ENCODE results near the gene TM9SF1. TPM values are rescaled to one million over a fixed set of nuclear protein-coding genes. Genes with fewer than 3 reads are reported as not detected.

TM9SF1 gene
- total RNA-seq, 3 donors from 2014 or later (not counting 1 experiment from before 2014, with no cell fraction given), result 15.2 to 32.1 (median 28.7) TPM

- Histone ChIP-seq H3K27ac (ENCODE audit: low read length) (no peak overlapping the region), H3K4me1 (ENCODE audit: control insufficient read depth, insufficient read depth, low read length) (peaks cover 30% of the 10 kb centered on the region), H3K36me3 (ENCODE audit: control insufficient read depth, insufficient read depth, low read length) (peaks cover 14% of the 10 kb centered on the region), H3K9me3 (ENCODE audit: control insufficient read depth, insufficient read depth, low read length) (no peaks in the 10 kb centered on the region), H3K27me3 (ENCODE audit: control insufficient read depth, insufficient read depth, low read length) (no peaks in the 10 kb centered on the region), H3K4me3 (ENCODE audit: low read length) (no peak overlapping the region)
- DNase-seq (no peak), ATAC-seq (no peak)
- H3K27me3 Mint-ChIP-seq (ENCODE audit: low read depth in 2 of 2), result no peaks in the 10 kb centered on the region
- H3K27ac Mint-ChIP-seq, result peak overlapping the region; percentile 91 to 96
- 59% methylated on average over 2 of the region's 2 CpGs for WGBS (ENCODE audit: insufficient coverage)
- H3K36me3 Mint-ChIP-seq, result no peaks in the 10 kb centered on the region
- peak overlapping the region; percentile 83 for H3K4me3 Mint-ChIP-seq
- TF ChIP-seq CTCF (IDR thresholded peaks at IDR 0.05), result no peak
- intact Hi-C loops (cut with micrococcal nuclease), result loop anchor here (5.0 kb wide), 1 partner anchor 35 kb away; the partner anchor contains the start of genes GMPR2 and NEDD8
- no peaks in the 10 kb centered on the region for H3K9me3 Mint-ChIP-seq
- peaks cover 42 to 47% of the 10 kb centered on the region in 2 donors for H3K4me1 Mint-ChIP-seq
Observed at GRCh38 chr14:24197056-24197450, 1.8 kb upstream of the TM9SF1 start.

- peak overlapping the region; percentile 92 for H3K4me3 ChIP-seq (ENCODE audit: low read length)
- peaks cover 30% of the 10 kb centered on the region for H3K4me1 ChIP-seq (ENCODE audit: control insufficient read depth, insufficient read depth, low read length)
- DNase-seq (peak in 1 of 2 donors; percentile 47), ATAC-seq (no peak)
- H3K27me3 Mint-ChIP-seq (ENCODE audit: low read depth in 2 of 2), result no peaks in the 10 kb centered on the region
- no peaks in the 10 kb centered on the region for H3K9me3 Mint-ChIP-seq
- H3K36me3 ChIP-seq (ENCODE audit: control insufficient read depth, insufficient read depth, low read length), result peaks cover 13% of the 10 kb centered on the region
- 34% methylated on average over 32 of the region's 33 CpGs for WGBS (ENCODE audit: insufficient coverage)
- H3K27ac Mint-ChIP-seq, result peak overlapping the region; percentile 91 to 96
- H3K4me3 Mint-ChIP-seq, result peak overlapping the region; percentile 85
- no peaks in the 10 kb centered on the region for H3K9me3 ChIP-seq (ENCODE audit: control insufficient read depth, insufficient read depth, low read length)
- H3K36me3 Mint-ChIP-seq, result no peaks in the 10 kb centered on the region
- no peaks in the 10 kb centered on the region for H3K27me3 ChIP-seq (ENCODE audit: control insufficient read depth, insufficient read depth, low read length)
- H3K4me1 Mint-ChIP-seq, result peaks cover 42 to 52% of the 10 kb centered on the region in 2 donors
- H3K27ac ChIP-seq (ENCODE audit: low read length), result peak overlapping the region; percentile 99
- no peak for TF ChIP-seq CTCF (IDR thresholded peaks at IDR 0.05)
- intact Hi-C loops (cut with micrococcal nuclease), result loop anchor here (5.0 kb wide), 1 partner anchor 36 kb away; the partner anchor contains the start of genes GMPR2 and NEDD8
Observed at GRCh38 chr14:24196071-24197055, 1.1 kb upstream of the TM9SF1 start.

- H3K4me3 ChIP-seq (ENCODE audit: low read length), result peak overlapping the region; percentile 92
Observed at GRCh38 chr14:24194873-24195185, 412 bp downstream of the TM9SF1 start.

More at GRCh38 chr14:24194873-24195185, 412 bp downstream of the TM9SF1 start:
- no peaks in the 10 kb centered on the region for H3K27me3 ChIP-seq (ENCODE audit: control insufficient read depth, insufficient read depth, low read length)
- no peaks in the 10 kb centered on the region for H3K9me3 ChIP-seq (ENCODE audit: control insufficient read depth, insufficient read depth, low read length)
- Mint-ChIP-seq H3K27me3 (ENCODE audit: low read depth in 2 of 2) (no peaks in the 10 kb centered on the region), H3K9me3 (no peaks in the 10 kb centered on the region), H3K4me3 (peak overlapping the region; percentile 85), H3K36me3 (no peaks in the 10 kb centered on the region), H3K27ac (peak overlapping the region; percentile 91 to 96), H3K4me1 (peaks cover 42 to 52% of the 10 kb centered on the region in 2 donors)
- H3K4me1 ChIP-seq (ENCODE audit: control insufficient read depth, insufficient read depth, low read length), result peaks cover 30% of the 10 kb centered on the region
- no peak for TF ChIP-seq CTCF (IDR thresholded peaks at IDR 0.05)
- 67% methylated on average over 8 of the region's 8 CpGs for WGBS (ENCODE audit: insufficient coverage)
- H3K27ac ChIP-seq (ENCODE audit: low read length), result peak overlapping the region; percentile 99
- intact Hi-C loops (cut with micrococcal nuclease), result loop anchor here (1.0 to 5.0 kb wide), 2 partner anchors 18 to 37 kb away; partner anchors contain the start of genes CHMP4A, GMPR2 and NEDD8
- no peak for ATAC-seq
- peaks cover 13% of the 10 kb centered on the region for H3K36me3 ChIP-seq (ENCODE audit: control insufficient read depth, insufficient read depth, low read length)
- DNase-seq, result no peak

Data from natural killer cell (primary cell).